Suprapubic skin (tissue), 4 donors: ENCODE measurements around the gene COMT. TPM values are rescaled to one million over a fixed set of nuclear protein-coding genes. Genes with fewer than 3 reads are reported as not detected.
A peak's percentile ranks its signal among the peaks of the same experiment; 100 is the strongest.

Source experiments
- DNase-seq, 2 donors: peaks; one replicate each; pipeline ENCODE4 v3.0.0-alpha.2; 2019; ENCODE audit warnings: low spot score in 2 of 2
- H3K27ac ChIP-seq: fragments of 200-600 bp; sonication (generic); one replicate; pipeline ENCODE4 v1.5.1; 2019
- H3K27me3 ChIP-seq: fragments of 200-600 bp; sonication (generic); one replicate; pipeline ENCODE4 v1.5.1; 2019
- H3K36me3 ChIP-seq: fragments of 200-600 bp; sonication (generic); one replicate; pipeline ENCODE4 v1.5.1; 2019
- H3K4me1 ChIP-seq: fragments of 200-600 bp; sonication (generic); one replicate; pipeline ENCODE4 v1.5.1; 2019
- H3K4me3 ChIP-seq: fragments of 200-600 bp; sonication (generic); one replicate; pipeline ENCODE4 v1.5.1; 2019; ENCODE audit warnings: mild to moderate bottlenecking
- H3K9me3 ChIP-seq: fragments of 200-600 bp; sonication (generic); one replicate; pipeline ENCODE4 v1.5.1; 2019
- EP300 ChIP-seq: sonication (generic); formaldehyde crosslinking; IDR thresholded peaks from one replicate; pipeline ENCODE4 v1.6.1; 2017; ENCODE audit warnings: antibody characterized with exemption
- POLR2A ChIP-seq, 2 donors: fragments of 450-650 bp; IDR thresholded peaks; one replicate each; pipeline ENCODE4 v1.6.1; 2017; ENCODE audit warnings: antibody characterized with exemption in 2 of 2, mild to moderate bottlenecking in 2 of 2, moderate library complexity in 2 of 2
- POLR2AphosphoS5 ChIP-seq, 3 donors: sonication (generic); formaldehyde crosslinking; IDR thresholded peaks; one replicate each; pipeline ENCODE4 v1.6.1; 2017; ENCODE audit warnings: antibody characterized with exemption in 3 of 3
- WGBS: methylation state at CpG from one replicate; pipeline ENCODE4 v1.1.5; 2018; 5-methylcytosine and 5-hydroxymethylcytosine counted together
- total RNA-seq, 4 donors: library from RNA; depleted of rRNA; stranded (reverse); fragments of >200 nt; gene quantifications; one replicate each; pipeline ENCODE4 v1.1.0, GENCODE V29; 2016
- TF ChIP-seq, protein P1 (sequence below), 2 donors: fragments of 200-600 bp in 1 of 2; fragments of 450-650 bp in 1 of 2; sonication (generic) in 1 of 2; IDR thresholded peaks; one replicate each; pipeline ENCODE4 v1.5.1; 2016 to 2019; ENCODE audit warnings: antibody characterized with exemption in 2 of 2, mild to moderate bottlenecking in 1 of 2, moderate library complexity in 1 of 2

Gene COMT
- total RNA-seq, 4 donors from 2014 or later: 206 to 293 (median 246) TPM

DNA sequence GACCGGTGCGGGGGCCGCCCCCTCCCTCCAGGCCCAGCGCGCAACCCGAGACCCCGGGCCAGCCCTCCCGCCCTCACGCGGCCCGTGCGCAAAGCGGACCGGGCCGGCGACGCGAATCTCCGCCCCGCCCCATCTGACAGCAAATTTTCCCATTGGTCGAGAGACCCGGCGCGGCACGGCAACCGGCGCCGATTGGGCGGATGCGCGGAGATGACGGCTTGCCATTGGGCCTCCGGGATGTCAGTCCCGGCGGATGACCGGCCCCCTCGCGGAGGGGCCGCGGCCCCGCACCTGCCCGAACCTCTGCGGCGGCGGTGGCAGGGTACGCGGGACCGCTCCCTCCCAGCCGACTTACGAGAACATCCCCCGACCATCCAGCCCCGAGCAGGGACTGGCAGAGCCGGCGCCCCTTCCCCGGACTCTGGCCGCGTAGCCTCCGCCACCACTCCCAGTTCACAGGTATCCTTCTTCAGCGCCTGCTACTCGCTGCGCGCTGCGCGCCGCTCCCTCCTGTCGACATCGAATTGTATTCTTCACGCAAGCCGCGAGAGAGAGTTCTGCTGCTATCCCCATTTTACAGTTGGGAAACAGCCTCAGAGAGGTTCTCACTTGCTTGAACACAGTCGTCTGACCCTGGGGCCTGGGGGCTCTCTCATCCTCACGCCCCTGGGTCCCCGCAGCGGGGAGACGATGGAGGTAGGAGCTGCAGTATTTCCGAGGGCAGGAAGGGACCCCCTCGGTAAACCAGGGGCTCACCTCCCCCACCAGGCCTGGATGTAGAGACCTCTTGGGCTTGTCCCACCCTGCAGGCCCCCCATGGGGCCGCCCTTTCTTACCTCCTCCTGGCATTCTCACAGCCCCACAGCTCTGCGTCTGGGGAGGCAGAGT lies 75.4 kb downstream of the COMT start, which contains the start of gene ARVCF:
Gene ARVCF, minus strand, starts transcription at position 90 of the 888 bp plus-strand sequence. CDS start 26,029 bp downstream, outside the sequence.
- Histone ChIP-seq H3K36me3 (no peaks in the 10 kb centered on the region), H3K27ac (no peak within 1 kb of the TSS)
- DNase-seq: peak; percentile 93 to 96

DNA sequence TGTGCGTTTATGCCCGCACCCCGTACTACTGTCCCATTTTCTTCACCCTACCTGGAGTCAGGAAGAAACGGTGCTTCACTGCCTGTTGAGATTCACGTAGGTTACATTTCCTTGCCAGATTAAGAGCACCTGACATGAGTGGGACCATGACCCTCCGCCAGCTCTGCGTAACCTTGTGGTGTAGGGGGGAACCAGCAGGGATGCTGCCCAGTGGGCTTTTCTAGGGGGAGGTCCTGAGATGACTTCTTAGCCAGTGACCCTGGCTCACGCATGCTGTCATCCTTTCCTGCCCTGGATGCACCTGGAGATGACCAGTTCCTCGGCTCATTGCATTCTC lies 76.0 kb downstream of the COMT start:
- Histone ChIP-seq H3K27me3 (no peaks in the 10 kb centered on the region), H3K4me1 (peaks cover 43% of the 10 kb centered on the region), H3K27ac (no peak overlapping the region), H3K36me3 (no peaks in the 10 kb centered on the region), H3K9me3 (no peaks in the 10 kb centered on the region), H3K4me3 (peak overlapping the region; percentile 85)
- 54% methylated on average over 9 of the region's 9 CpGs for WGBS
- no peak for DNase-seq
- TF ChIP-seq POLR2A (IDR thresholded peaks at IDR 0.05) (no peak), EP300 (no peak), POLR2AphosphoS5 (IDR thresholded peaks at IDR 0.05) (no peak)
- TF ChIP-seq, protein P1, sequence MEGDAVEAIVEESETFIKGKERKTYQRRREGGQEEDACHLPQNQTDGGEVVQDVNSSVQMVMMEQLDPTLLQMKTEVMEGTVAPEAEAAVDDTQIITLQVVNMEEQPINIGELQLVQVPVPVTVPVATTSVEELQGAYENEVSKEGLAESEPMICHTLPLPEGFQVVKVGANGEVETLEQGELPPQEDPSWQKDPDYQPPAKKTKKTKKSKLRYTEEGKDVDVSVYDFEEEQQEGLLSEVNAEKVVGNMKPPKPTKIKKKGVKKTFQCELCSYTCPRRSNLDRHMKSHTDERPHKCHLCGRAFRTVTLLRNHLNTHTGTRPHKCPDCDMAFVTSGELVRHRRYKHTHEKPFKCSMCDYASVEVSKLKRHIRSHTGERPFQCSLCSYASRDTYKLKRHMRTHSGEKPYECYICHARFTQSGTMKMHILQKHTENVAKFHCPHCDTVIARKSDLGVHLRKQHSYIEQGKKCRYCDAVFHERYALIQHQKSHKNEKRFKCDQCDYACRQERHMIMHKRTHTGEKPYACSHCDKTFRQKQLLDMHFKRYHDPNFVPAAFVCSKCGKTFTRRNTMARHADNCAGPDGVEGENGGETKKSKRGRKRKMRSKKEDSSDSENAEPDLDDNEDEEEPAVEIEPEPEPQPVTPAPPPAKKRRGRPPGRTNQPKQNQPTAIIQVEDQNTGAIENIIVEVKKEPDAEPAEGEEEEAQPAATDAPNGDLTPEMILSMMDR (IDR thresholded peaks at IDR 0.05): no peak

More for the DNA sequence above, 75.4 kb downstream of the COMT start, which contains the start of gene ARVCF:
- 22% methylated on average over 4 of the region's 79 CpGs for WGBS
- Histone ChIP-seq H3K4me3 (peak within 1 kb of the TSS; percentile 85), H3K27me3 (no peaks in the 10 kb centered on the region), H3K4me1 (peaks cover 37% of the 10 kb centered on the region), H3K9me3 (no peaks in the 10 kb centered on the region)
- TF ChIP-seq POLR2A (IDR thresholded peaks at IDR 0.05) (no peak), POLR2AphosphoS5 (IDR thresholded peaks at IDR 0.05) (no peak), EP300 (no peak)
- TF ChIP-seq, protein P1 (IDR thresholded peaks at IDR 0.05): peak in 1 of 2 donors; percentile 21

DNA sequence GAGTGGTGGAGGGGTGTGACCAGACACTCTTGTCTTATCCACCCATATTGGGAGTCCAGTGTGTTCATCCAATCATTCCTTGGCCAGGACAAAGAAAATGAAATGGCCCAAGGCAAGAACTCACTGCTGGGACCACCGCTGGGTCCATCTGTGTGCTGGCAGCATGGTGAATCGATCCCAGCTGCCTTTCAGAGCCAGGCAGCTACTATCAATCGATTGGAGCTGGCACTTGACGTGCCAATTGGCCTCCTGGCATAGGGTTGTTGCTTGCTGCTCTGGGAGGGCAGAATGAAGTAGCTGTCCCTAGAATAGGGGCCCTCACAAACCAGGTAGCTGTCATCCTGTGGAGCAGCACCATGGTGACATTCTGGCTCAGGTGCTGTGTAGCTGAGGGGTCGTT lies 76.4 kb downstream of the COMT start:
- Histone ChIP-seq H3K27ac (no peak overlapping the region), H3K4me1 (peaks cover 47% of the 10 kb centered on the region), H3K36me3 (no peaks in the 10 kb centered on the region), H3K27me3 (no peaks in the 10 kb centered on the region), H3K4me3 (no peak overlapping the region), H3K9me3 (no peaks in the 10 kb centered on the region)
- DNase-seq: no peak
- TF ChIP-seq POLR2A (IDR thresholded peaks at IDR 0.05) (no peak), EP300 (no peak), POLR2AphosphoS5 (IDR thresholded peaks at IDR 0.05) (no peak)
- TF ChIP-seq, protein P1 (IDR thresholded peaks at IDR 0.05): no peak
- WGBS: 100% methylated on average over 3 of the region's 5 CpGs

Other genes with a start within 250 kb of the COMT start
- gene SEPTIN5, start 227.3 kb upstream of the COMT start, total RNA-seq: 100 to 1,000 TPM in 3 of 4 donors, 10 to 100 TPM in 1; 89.0 to 147 (median 129) TPM
- gene GP1BB, start 218.2 kb upstream of the COMT start, total RNA-seq: 10 to 100 TPM; 14.7 to 28.7 (median 19.4) TPM
- 1 to 10 TPM; 1.6 to 7.0 (median 4.8) TPM for gene TBX1, start 181.0 kb upstream of the COMT start, total RNA-seq
- 10 to 100 TPM in 3 of 4 donors, 1 to 10 TPM in 1; 6.3 to 14.6 (median 10.9) TPM for gene GNB1L, start 86.9 kb upstream of the COMT start, total RNA-seq
- gene RTL10, start 86.9 kb upstream of the COMT start, total RNA-seq: 10 to 100 TPM; 21.8 to 46.2 (median 32.4) TPM
- 10 to 100 TPM in 2 of 4 donors, 1 to 10 TPM in 2; 8.4 to 33.2 (median 15.7) TPM for gene TXNRD2, start within 50 bp of the COMT start, total RNA-seq
- 10 to 100 TPM; 22.9 to 38.4 (median 26.0) TPM for gene ARVCF, start 75.1 kb downstream of the COMT start, total RNA-seq
- gene TANGO2, start 79.3 kb downstream of the COMT start, total RNA-seq: 10 to 100 TPM; 23.1 to 31.9 (median 26.8) TPM
- 10 to 100 TPM; 22.4 to 69.1 (median 38.0) TPM for gene DGCR8, start 138.5 kb downstream of the COMT start, total RNA-seq
- 100 to 1,000 TPM; 107 to 150 (median 119) TPM for gene RANBP1, start 174.3 kb downstream of the COMT start, total RNA-seq
- 10 to 100 TPM; 52.0 to 98.6 (median 55.7) TPM for gene TRMT2A, start 175.5 kb downstream of the COMT start, total RNA-seq
- 10 to 100 TPM; 26.0 to 64.2 (median 34.9) TPM for gene ZDHHC8, start 190.0 kb downstream of the COMT start, total RNA-seq
- gene CCDC188, start 209.3 kb downstream of the COMT start, total RNA-seq: under 1 TPM in 1 of 4 donors, not detected in 3; 0.34 TPM